HUES6 (cell line): Measurements from ENCODE around the gene SCN4A.

ENCODE experiments used
- H3K27ac ChIP-seq: 2 replicates; pipeline ENCODE4 v1.7.0; 2013; ENCODE audit warnings: low read depth, mild to moderate bottlenecking, low read length, inconsistent platforms
- H3K27me3 ChIP-seq: 2 replicates; pipeline ENCODE4 v1.6.1; 2013; ENCODE audit warnings: low read length; ENCODE audit not compliant: control insufficient read depth, insufficient read depth
- H3K36me3 ChIP-seq: 2 replicates; pipeline ENCODE4 v1.6.1; 2013; ENCODE audit warnings: low read length; ENCODE audit not compliant: control insufficient read depth, insufficient read depth
- H3K4me1 ChIP-seq: 2 replicates; pipeline ENCODE4 v1.6.1; 2013; ENCODE audit warnings: low read length; ENCODE audit not compliant: control insufficient read depth, insufficient read depth
- H3K4me3 ChIP-seq: 2 replicates; pipeline ENCODE4 v1.5.1; 2013; ENCODE audit warnings: low read depth, low read length
- H3K9ac ChIP-seq: one replicate; pipeline ENCODE4 v1.6.1; 2013; ENCODE audit warnings: mild to moderate bottlenecking, low read length
- H3K9me3 ChIP-seq: 2 replicates; pipeline ENCODE4 v1.6.1; 2013; ENCODE audit warnings: low read depth, low read length; ENCODE audit not compliant: control insufficient read depth, insufficient read depth

Gene SCN4A

DNA sequence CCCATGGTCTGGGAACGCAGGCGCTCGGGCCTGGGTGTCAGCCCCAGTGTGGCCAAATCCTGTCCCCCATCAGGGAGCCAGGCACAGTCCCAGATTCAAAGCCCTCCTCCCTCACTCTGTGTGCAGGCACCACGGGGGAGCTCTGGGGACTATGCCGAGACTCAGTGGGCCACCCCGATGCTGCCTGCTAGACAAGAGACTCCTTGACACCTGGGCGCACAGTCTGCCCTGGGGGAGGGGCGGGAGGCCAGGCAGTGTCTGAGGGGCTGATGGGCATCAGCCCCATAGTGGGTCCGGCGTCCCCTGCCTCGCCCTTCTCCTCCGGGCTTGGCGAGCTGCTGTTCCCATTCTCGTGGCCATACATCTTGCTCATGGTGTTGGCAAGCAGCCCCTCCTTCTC is 32.1 kb downstream of the SCN4A start:
- H3K27ac ChIP-seq, result no peak overlapping the region
- peaks cover 14% of the 10 kb centered on the region for H3K36me3 ChIP-seq
- H3K27me3 ChIP-seq, result no peaks in the 10 kb centered on the region

GRCh38 chr17:63939884-63940283 is 32.8 kb downstream of the SCN4A start:
- H3K27me3 ChIP-seq, result no peaks in the 10 kb centered on the region
- H3K4me1 ChIP-seq, result no peaks in the 10 kb centered on the region
- peaks cover 14% of the 10 kb centered on the region for H3K36me3 ChIP-seq
- no peaks in the 10 kb centered on the region for H3K9me3 ChIP-seq
- no peak overlapping the region for H3K4me3 ChIP-seq
- H3K27ac ChIP-seq, result no peak overlapping the region
- H3K9ac ChIP-seq, result no peak overlapping the region

More for the DNA sequence above, 32.1 kb downstream of the SCN4A start:
- H3K9me3 ChIP-seq, result no peaks in the 10 kb centered on the region
- no peaks in the 10 kb centered on the region for H3K4me1 ChIP-seq
- no peak overlapping the region for H3K4me3 ChIP-seq
- no peak overlapping the region for H3K9ac ChIP-seq

DNA sequence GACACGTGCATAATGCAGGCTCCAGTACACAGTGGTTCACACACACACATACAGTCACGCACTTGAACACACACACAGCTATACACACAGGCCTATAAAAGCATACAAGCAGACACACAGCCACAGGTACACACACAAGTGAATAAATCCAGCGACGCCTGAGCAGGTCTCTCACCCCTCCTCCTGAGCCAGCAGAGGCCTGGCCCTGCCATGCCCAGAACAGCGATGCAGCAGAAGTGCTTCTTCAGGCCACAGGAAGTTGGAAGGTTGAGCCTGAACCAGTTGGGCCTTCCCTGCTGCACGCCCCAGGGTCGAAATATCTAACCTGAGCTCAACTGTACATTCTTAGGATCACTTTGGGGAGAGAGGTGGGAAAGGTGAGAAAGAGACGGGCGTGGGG is 33.3 kb downstream of the SCN4A start:
- no peak overlapping the region for H3K27ac ChIP-seq
- no peaks in the 10 kb centered on the region for H3K27me3 ChIP-seq
- no peak overlapping the region for H3K4me3 ChIP-seq
- H3K4me1 ChIP-seq, result no peaks in the 10 kb centered on the region
- H3K9ac ChIP-seq, result no peak overlapping the region
- peaks cover 14% of the 10 kb centered on the region for H3K36me3 ChIP-seq
- no peaks in the 10 kb centered on the region for H3K9me3 ChIP-seq

DNA sequence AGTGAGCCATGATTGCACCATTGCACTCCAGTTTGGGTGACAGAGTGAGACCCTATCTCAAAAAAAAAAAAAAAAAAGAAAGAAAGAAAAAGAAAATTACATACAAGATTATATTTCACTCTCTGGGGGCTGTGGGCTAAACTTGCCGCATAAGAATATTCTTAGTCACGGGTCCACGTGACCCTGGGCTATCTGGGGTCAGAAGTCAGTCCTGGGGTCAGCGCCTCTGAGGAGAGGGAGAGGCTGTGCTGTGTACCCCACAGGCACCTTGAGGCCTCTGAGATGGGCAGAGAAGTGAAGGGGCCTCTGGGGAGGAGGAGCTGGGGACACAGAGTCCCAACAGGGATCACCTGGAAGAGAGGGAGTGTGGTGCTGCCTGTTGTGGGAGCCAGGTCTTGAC is 34.8 kb downstream of the SCN4A start:
- Histone ChIP-seq H3K9me3 (no peaks in the 10 kb centered on the region), H3K4me3 (no peak overlapping the region), H3K27me3 (no peaks in the 10 kb centered on the region), H3K4me1 (no peaks in the 10 kb centered on the region), H3K27ac (no peak overlapping the region), H3K9ac (no peak overlapping the region), H3K36me3 (peaks cover 14% of the 10 kb centered on the region)

DNA sequence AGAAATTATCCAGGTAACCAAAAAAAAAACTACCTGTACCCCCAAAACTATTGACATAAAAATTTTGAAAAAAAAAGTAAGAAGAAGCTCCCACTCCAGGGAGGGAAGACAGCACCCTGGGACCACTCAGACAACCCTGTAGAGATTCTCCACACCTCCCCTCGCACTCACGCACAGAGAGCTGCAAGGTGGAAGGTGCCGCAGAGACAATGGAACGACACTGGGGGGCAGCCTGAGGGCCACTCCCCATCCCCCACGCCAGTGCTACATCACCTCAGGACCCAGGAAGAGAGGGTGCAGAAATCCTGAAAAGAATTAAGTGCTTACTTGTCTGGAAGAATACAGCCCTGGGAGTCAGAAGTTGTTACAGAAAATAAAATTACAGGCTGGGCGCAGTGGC is 35.4 kb downstream of the SCN4A start:
- H3K4me3 ChIP-seq, result no peak overlapping the region
- peaks cover 5% of the 10 kb centered on the region for H3K4me1 ChIP-seq
- peaks cover 8% of the 10 kb centered on the region for H3K36me3 ChIP-seq
- no peak overlapping the region for H3K27ac ChIP-seq
- no peaks in the 10 kb centered on the region for H3K9me3 ChIP-seq
- H3K9ac ChIP-seq, result no peak overlapping the region
- H3K27me3 ChIP-seq, result no peaks in the 10 kb centered on the region

DNA sequence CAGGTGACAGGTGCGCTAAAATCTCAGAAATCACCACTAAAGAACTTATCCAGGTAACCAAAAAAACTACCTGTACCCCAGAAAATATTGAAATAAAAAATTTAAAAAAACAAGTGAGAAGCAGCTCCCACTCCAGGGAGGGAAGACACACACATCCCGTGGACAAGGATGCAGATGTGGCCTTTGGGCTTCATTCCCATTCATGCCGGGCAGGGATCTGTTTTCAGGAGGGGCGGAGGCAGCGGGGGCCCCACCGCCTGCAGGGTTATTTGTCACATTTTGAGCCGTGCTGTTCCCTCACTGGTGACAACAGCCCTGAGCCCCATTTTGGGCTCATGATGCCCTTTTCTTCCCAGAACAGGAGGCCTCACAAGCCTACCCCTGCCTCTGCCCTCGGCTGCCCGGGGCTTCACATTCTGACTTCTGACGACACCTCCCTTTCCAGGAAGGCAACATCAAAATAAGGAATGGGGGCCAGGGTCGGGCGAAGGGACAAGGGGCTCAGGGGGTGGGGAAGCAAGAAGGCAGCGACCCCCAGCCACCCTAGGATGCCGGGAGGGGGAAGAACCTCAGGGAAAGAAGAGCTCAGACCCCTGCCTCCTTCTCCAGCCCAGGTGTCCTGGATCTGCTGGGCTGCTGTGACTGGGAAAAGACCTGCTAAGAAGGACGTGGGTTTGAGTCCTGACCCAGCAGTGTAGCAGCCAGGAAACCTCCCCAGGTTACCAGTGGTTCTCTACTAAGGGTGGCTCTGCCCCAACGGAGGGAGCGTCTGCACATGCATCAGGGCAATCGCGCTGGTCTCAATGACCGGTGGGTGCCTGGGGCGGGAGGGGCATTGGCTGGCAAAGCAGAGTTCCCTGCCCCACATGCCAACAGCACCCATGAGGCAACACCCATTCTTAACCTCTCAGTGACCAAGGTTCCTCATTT is 38.3 kb downstream of the SCN4A start:
- Histone ChIP-seq H3K27me3 (no peaks in the 10 kb centered on the region), H3K9me3 (no peaks in the 10 kb centered on the region), H3K4me3 (no peak overlapping the region), H3K27ac (no peak overlapping the region), H3K36me3 (no peaks in the 10 kb centered on the region), H3K9ac (no peak overlapping the region), H3K4me1 (peaks cover 23% of the 10 kb centered on the region)

DNA sequence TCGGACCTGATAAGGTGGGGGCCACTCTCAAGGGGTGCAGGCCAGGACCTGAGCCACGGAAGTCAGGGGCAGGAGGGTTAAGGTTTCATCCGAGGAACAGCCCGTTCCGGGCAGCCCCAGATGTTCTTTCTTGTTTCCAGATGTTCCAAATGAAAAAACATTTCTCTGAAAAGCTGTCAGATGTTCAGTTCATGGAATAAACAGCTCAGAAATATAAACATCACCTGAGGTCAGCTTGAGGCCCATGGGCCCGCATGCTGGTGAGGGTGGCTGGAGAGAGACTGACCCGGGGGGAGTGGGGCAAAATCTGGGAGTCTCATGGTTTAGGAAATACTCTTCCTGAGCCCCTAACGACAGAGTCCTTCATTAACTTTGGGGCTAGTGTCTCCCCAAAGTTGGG is 39.1 kb downstream of the SCN4A start:
- peaks cover 23% of the 10 kb centered on the region for H3K4me1 ChIP-seq
- no peaks in the 10 kb centered on the region for H3K27me3 ChIP-seq
- H3K36me3 ChIP-seq, result no peaks in the 10 kb centered on the region
- H3K4me3 ChIP-seq, result no peak overlapping the region
- H3K9me3 ChIP-seq, result no peaks in the 10 kb centered on the region
- H3K9ac ChIP-seq, result no peak overlapping the region
- H3K27ac ChIP-seq, result no peak overlapping the region

GRCh38 chr17:63932721-63933120 is 40.0 kb downstream of the SCN4A start:
- no peak overlapping the region for H3K27ac ChIP-seq
- H3K4me1 ChIP-seq, result peaks cover 23% of the 10 kb centered on the region
- H3K4me3 ChIP-seq, result no peak overlapping the region
- H3K27me3 ChIP-seq, result no peaks in the 10 kb centered on the region
- no peaks in the 10 kb centered on the region for H3K9me3 ChIP-seq
- no peaks in the 10 kb centered on the region for H3K36me3 ChIP-seq
- no peak overlapping the region for H3K9ac ChIP-seq

GRCh38 chr17:63931981-63932561 is 40.6 kb downstream of the SCN4A start, which contains the start of gene CD79B:
CD79B (minus strand) TSS chr17:63932331; CDS start chr17:63932261, 70 bp downstream.
- no peak within 1 kb of the TSS for H3K27ac ChIP-seq
- no peaks in the 10 kb centered on the region for H3K36me3 ChIP-seq
- H3K9ac ChIP-seq, result no peak within 1 kb of the TSS
- peaks cover 23% of the 10 kb centered on the region for H3K4me1 ChIP-seq
- no peaks in the 10 kb centered on the region for H3K9me3 ChIP-seq
- H3K4me3 ChIP-seq, result peak within 1 kb of the TSS; percentile 24; the same call in 1 of the 2 replicates
- H3K27me3 ChIP-seq, result no peaks in the 10 kb centered on the region

GRCh38 chr17:63930951-63931575 is 41.7 kb downstream of the SCN4A start:
- H3K27me3 ChIP-seq, result no peaks in the 10 kb centered on the region
- H3K9ac ChIP-seq, result no peak overlapping the region
- no peak overlapping the region for H3K27ac ChIP-seq
- H3K4me3 ChIP-seq, result no peak overlapping the region
- peaks cover 23% of the 10 kb centered on the region for H3K4me1 ChIP-seq
- no peaks in the 10 kb centered on the region for H3K9me3 ChIP-seq
- H3K36me3 ChIP-seq, result no peaks in the 10 kb centered on the region
